Glomerular visceral epithelial cell (primary cell): ENCODE data around the gene MAGI2.

ENCODE experiments used
- DNase-seq: peaks from one replicate; pipeline ENCODE4 v3.0.0-alpha.2; 2016; ENCODE audit errors: extremely low spot score

The MAGI2 gene

GRCh38 chr7:78742694-78743093 is 710.8 kb downstream of the MAGI2 start:
- DNase-seq = no peak

GRCh38 chr7:78736548-78736947 is 716.9 kb downstream of the MAGI2 start:
- no peak for DNase-seq

GRCh38 chr7:78734626-78735025 is 718.8 kb downstream of the MAGI2 start:
- DNase-seq = peak; percentile 40

- no peak for DNase-seq
Observed at GRCh38 chr7:78720066-78720465, 733.4 kb downstream of the MAGI2 start.

- DNase-seq = no peak
Observed at GRCh38 chr7:78718212-78718611, 735.3 kb downstream of the MAGI2 start.

- DNase-seq = no peak
Observed at GRCh38 chr7:78716876-78717275, 736.6 kb downstream of the MAGI2 start.

GRCh38 chr7:78714356-78714755 is 739.1 kb downstream of the MAGI2 start:
- DNase-seq = no peak

- DNase-seq = no peak
Observed at GRCh38 chr7:78712111-78712510, 741.4 kb downstream of the MAGI2 start.

GRCh38 chr7:78709658-78710057 is 743.8 kb downstream of the MAGI2 start:
- DNase-seq = no peak

GRCh38 chr7:78704504-78704903 is 749.0 kb downstream of the MAGI2 start:
- no peak for DNase-seq

GRCh38 chr7:78703391-78703790 is 750.1 kb downstream of the MAGI2 start:
- no peak for DNase-seq

- peak; percentile 83 for DNase-seq
Observed at GRCh38 chr7:78702770-78703169, 750.7 kb downstream of the MAGI2 start.

GRCh38 chr7:78695826-78696225 is 757.6 kb downstream of the MAGI2 start:
- no peak for DNase-seq

- no peak for DNase-seq
Observed at GRCh38 chr7:78691584-78691983, 761.9 kb downstream of the MAGI2 start.

GRCh38 chr7:78690174-78690573 is 763.3 kb downstream of the MAGI2 start:
- no peak for DNase-seq

GRCh38 chr7:78688376-78688775 is 765.1 kb downstream of the MAGI2 start:
- no peak for DNase-seq

- no peak for DNase-seq
Observed at GRCh38 chr7:78686189-78686588, 767.3 kb downstream of the MAGI2 start.

- DNase-seq = no peak
Observed at GRCh38 chr7:78684201-78684600, 769.3 kb downstream of the MAGI2 start.

GRCh38 chr7:78683566-78683965 is 769.9 kb downstream of the MAGI2 start:
- no peak for DNase-seq

GRCh38 chr7:78679112-78679876 is 774.2 kb downstream of the MAGI2 start:
- no peak for DNase-seq

GRCh38 chr7:78677391-78677790 is 776.1 kb downstream of the MAGI2 start:
- no peak for DNase-seq

GRCh38 chr7:78675511-78675910 is 778.0 kb downstream of the MAGI2 start:
- DNase-seq = no peak

- no peak for DNase-seq
Observed at GRCh38 chr7:78673272-78673671, 780.2 kb downstream of the MAGI2 start.

GRCh38 chr7:78662939-78663338 is 790.5 kb downstream of the MAGI2 start:
- DNase-seq = no peak
